Neutrophil (primary cell): ENCODE measurements around the gene GINS2.

Experiments
- H3K27ac ChIP-seq: fragments of 200-600 bp; sonication (generic); 2 replicates; pipeline ENCODE4 v1.5.1; 2016; ENCODE audit warnings: mild to moderate bottlenecking, moderate library complexity
- H3K27me3 ChIP-seq: fragments of 200-600 bp; sonication (generic); 2 replicates; pipeline ENCODE4 v1.6.0; 2016; ENCODE audit warnings: mild to moderate bottlenecking
- H3K36me3 ChIP-seq: fragments of 200-600 bp; sonication (generic); 2 replicates; pipeline ENCODE4 v1.5.1; 2017
- H3K4me1 ChIP-seq, 2 experiments: fragments of 200-600 bp in 1 of 2; sonication (generic) in 1 of 2; 1 replicate in 1 of 2; 2 replicates in 1 of 2; pipeline versions ENCODE4 v1.5.1 to v1.6.1; 2013 to 2016; ENCODE audit warnings: low read depth in 1 of 2, low read length in 1 of 2, mild to moderate bottlenecking in 1 of 2, moderate library complexity in 1 of 2; ENCODE audit not compliant: control insufficient read depth in 1 of 2, insufficient read depth in 1 of 2
- H3K4me3 ChIP-seq, 2 experiments: fragments of 200-600 bp in 1 of 2; sonication (generic) in 1 of 2; 1 replicate in 1 of 2; 2 replicates in 1 of 2; pipeline ENCODE4 v1.5.1; 2013 to 2016; ENCODE audit warnings: low read depth in 1 of 2, low read length in 1 of 2, mild to moderate bottlenecking in 1 of 2, moderate library complexity in 1 of 2
- H3K9me3 ChIP-seq: fragments of 200-600 bp; sonication (generic); 2 replicates; pipeline ENCODE4 v1.5.1; 2016
- TF ChIP-seq, protein P1 (sequence below): fragments of 200-600 bp; sonication (generic); IDR thresholded peaks from 2 replicates; pipeline ENCODE4 v1.5.1; 2016; ENCODE audit warnings: antibody characterized with exemption

The GINS2 gene

DNA sequence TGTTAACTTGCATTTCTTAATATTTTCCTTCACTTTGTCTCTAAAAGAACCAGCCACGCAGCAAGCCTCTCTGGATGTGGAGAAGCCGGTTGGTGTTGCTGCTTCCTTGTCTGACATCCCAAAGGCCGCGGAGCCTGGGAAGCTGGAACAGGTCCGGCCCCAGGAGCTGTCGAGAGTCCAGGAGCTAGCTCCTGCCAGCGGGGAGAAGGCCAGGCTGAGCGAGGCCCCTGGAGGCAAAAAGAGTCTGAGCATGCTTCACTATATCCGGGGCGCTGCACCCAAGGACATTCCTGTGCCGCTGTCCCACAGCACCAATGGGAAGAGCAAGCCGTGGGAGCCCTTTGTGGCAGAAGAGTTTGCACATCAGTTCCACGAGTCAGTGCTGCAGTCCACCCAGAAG, 22.8 kb downstream of the GINS2 start:
- Histone ChIP-seq H3K4me1 (no peaks in the 10 kb centered on the region), H3K36me3 (peaks cover 98% of the 10 kb centered on the region), H3K4me3 (no peak overlapping the region), H3K27me3 (no peaks in the 10 kb centered on the region), H3K9me3 (no peaks in the 10 kb centered on the region), H3K27ac (no peak overlapping the region)
- TF ChIP-seq, protein P1, sequence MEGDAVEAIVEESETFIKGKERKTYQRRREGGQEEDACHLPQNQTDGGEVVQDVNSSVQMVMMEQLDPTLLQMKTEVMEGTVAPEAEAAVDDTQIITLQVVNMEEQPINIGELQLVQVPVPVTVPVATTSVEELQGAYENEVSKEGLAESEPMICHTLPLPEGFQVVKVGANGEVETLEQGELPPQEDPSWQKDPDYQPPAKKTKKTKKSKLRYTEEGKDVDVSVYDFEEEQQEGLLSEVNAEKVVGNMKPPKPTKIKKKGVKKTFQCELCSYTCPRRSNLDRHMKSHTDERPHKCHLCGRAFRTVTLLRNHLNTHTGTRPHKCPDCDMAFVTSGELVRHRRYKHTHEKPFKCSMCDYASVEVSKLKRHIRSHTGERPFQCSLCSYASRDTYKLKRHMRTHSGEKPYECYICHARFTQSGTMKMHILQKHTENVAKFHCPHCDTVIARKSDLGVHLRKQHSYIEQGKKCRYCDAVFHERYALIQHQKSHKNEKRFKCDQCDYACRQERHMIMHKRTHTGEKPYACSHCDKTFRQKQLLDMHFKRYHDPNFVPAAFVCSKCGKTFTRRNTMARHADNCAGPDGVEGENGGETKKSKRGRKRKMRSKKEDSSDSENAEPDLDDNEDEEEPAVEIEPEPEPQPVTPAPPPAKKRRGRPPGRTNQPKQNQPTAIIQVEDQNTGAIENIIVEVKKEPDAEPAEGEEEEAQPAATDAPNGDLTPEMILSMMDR: no peak

DNA sequence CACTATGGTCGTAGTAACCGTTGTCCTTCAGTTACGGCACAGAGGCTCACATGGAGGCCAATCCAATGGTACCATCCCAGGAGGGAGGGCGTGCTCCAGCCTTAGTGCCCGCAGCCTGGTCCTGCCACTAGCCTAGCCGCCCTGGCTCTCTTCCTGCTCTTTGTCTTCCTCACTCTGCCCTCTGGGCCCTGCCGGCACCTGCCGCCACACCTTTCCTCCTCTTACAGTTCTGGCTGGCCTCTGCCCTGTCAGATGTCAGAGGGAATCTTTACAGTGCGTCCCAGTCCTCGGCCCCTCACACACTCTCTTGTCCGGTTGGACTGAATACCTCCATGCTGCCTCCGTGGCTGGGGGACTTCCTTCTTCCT, 23.4 kb downstream of the GINS2 start:
- no peaks in the 10 kb centered on the region for H3K4me1 ChIP-seq
- no peaks in the 10 kb centered on the region for H3K27me3 ChIP-seq
- H3K36me3 ChIP-seq: peaks cover 98% of the 10 kb centered on the region
- no peaks in the 10 kb centered on the region for H3K9me3 ChIP-seq
- TF ChIP-seq, protein P1: no peak
- H3K27ac ChIP-seq: no peak overlapping the region
- no peak overlapping the region for H3K4me3 ChIP-seq

DNA sequence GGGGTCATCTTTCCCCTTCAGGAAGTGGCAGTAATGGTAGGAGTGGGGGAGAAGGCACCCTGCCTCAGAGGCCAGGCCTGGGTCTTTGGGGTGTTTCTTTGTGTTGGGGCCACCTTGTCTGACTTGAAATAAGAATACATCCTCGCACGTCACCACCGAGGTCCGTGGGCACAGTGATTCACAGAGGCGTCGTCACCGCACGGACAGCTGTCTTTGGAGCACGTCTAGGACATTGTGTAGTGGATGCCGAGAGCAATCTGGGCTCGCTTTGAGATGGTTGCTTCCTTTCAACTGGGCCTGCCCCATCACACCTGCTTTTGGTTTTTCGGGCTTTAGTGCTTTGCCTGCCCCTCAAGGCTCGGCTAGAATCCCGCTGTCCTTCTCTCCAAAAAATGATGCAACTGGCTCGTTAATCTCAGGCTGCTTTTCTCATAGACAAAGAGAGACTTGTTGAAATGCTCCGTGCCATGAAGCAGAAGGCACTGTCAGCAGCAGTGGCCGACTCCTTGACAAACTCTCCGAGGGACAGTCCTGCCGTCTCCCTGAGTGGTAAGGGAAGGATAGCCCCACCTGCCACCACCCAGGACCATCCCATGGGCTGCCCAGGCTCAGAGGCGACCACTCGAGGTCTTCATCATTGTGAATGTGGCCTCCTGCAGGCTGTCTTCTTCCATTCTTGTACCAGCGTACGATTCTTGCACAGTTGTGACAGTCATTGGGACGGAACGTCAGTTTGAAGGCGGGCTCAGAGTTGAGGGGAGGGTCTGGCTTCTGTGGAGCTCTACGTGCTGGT, 24.0 kb downstream of the GINS2 start:
- Histone ChIP-seq H3K4me1 (no peaks in the 10 kb centered on the region), H3K4me3 (no peak overlapping the region), H3K27me3 (no peaks in the 10 kb centered on the region), H3K36me3 (peaks cover 97% of the 10 kb centered on the region), H3K9me3 (no peaks in the 10 kb centered on the region), H3K27ac (no peak overlapping the region)
- TF ChIP-seq, protein P1: no peak

DNA sequence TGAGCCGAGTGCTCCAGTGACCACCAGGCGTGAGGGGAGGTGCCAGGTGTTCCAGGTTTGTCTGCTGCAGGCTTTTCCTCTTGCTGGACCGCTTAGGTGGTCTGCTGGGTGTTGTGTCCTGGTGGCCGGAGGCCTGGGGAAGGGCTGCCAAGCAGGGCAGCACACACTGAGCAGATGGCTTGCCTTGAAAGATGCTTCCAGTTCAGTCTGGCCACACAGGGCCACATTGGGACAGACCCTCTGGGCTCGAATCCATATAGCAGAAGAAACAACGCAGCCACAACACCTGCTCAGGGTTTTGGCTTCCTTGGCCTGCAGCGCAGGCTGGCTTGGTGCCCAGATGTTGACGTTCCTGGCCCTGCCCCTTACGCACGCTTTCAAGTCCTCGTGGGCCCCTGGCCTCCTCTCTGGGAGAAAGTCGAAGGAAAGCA, 24.8 kb downstream of the GINS2 start:
- TF ChIP-seq, protein P1: no peak

DNA sequence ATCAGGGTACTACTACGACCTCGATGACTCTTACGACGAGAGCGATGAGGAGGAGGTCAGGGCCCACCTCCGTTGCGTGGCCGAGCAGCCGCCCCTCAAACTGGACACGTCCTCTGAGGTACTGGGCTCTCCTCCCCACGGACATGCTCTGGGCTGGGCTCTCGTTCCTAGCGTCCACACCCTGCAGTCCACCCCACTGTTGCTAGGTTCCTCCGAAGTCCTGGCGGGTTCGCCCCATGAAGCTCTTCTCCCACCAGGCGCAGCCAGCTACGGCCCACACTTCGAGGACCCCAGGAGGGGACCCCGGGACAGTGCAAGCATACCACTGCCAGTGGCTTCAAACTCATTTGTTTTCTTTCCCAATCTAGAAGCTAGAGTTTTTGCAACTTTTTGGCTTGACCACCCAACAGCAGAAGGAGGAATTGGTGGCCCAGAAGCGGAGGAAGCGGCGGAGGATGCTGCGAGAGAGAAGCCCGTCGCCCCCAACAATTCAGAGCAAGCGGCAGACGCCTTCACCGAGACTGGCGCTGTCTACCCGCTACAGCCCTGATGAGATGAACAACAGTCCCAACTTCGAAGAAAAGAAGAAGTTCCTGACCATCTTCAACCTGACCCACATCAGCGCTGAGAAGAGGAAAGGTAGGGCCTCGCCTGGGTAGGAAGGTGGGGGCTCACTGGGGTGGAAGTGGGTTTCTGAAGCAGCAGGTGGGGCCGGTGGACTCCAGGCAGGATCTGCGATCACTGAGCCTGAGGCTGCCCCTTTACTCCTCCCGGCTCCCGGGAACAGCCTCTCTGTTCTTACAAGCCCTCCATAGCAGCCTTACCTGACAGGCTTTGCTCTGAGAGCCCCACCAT, 25.6 kb downstream of the GINS2 start:
- Histone ChIP-seq H3K36me3 (peaks cover 95% of the 10 kb centered on the region), H3K9me3 (no peaks in the 10 kb centered on the region), H3K27ac (no peak overlapping the region), H3K4me3 (no peak overlapping the region), H3K4me1 (no peaks in the 10 kb centered on the region), H3K27me3 (no peaks in the 10 kb centered on the region)
- TF ChIP-seq, protein P1: no peak

More for the DNA sequence above, 24.8 kb downstream of the GINS2 start:
- no peaks in the 10 kb centered on the region for H3K9me3 ChIP-seq
- H3K27me3 ChIP-seq: no peaks in the 10 kb centered on the region
- H3K27ac ChIP-seq: no peak overlapping the region
- no peak overlapping the region for H3K4me3 ChIP-seq
- peaks cover 95% of the 10 kb centered on the region for H3K36me3 ChIP-seq
- H3K4me1 ChIP-seq: no peaks in the 10 kb centered on the region
